AG08396 (cell line): Measurements from ENCODE around the gene SOD3.

Experiments
- DNase-seq: peaks from one replicate; pipeline ENCODE4 v3.0.0; 2012; ENCODE audit warnings: low spot score, mixed read lengths

SOD3 gene

GRCh38 chr4:24794916-24795665 is at the start of gene SOD3:
Gene SOD3 (plus strand): TSS chr4:24795573. CDS start chr4:24799522, 3,949 bp downstream.
- DNase-seq = peak; percentile 94

GRCh38 chr4:24747234-24747975 is 48.0 kb upstream of the SOD3 start:
- no peak for DNase-seq

- DNase-seq = no peak
Observed at GRCh38 chr4:24748023-24748422, 47.4 kb upstream of the SOD3 start.

GRCh38 chr4:24748758-24749350 is 46.5 kb upstream of the SOD3 start:
- no peak for DNase-seq

GRCh38 chr4:24750106-24750505 is 45.3 kb upstream of the SOD3 start:
- no peak for DNase-seq

GRCh38 chr4:24751926-24752539 is 43.3 kb upstream of the SOD3 start:
- DNase-seq = no peak

- peak; percentile 34 for DNase-seq
Observed at GRCh38 chr4:24753519-24753918, 41.9 kb upstream of the SOD3 start.

GRCh38 chr4:24754571-24754970 is 40.8 kb upstream of the SOD3 start:
- DNase-seq = no peak

- DNase-seq = peak; percentile 16
Observed at GRCh38 chr4:24763631-24764297, 31.6 kb upstream of the SOD3 start.

GRCh38 chr4:24764345-24764744 is 31.0 kb upstream of the SOD3 start:
- no peak for DNase-seq

- DNase-seq = peak; percentile 49
Observed at GRCh38 chr4:24765376-24765988, 29.9 kb upstream of the SOD3 start.

GRCh38 chr4:24768006-24768405 is 27.4 kb upstream of the SOD3 start:
- no peak for DNase-seq

GRCh38 chr4:24768604-24769003 is 26.8 kb upstream of the SOD3 start:
- no peak for DNase-seq

GRCh38 chr4:24769571-24769970 is 25.8 kb upstream of the SOD3 start:
- DNase-seq = no peak

GRCh38 chr4:24770032-24770584 is 25.3 kb upstream of the SOD3 start:
- DNase-seq = peak; percentile 34

- no peak for DNase-seq
Observed at GRCh38 chr4:24770667-24771066, 24.7 kb upstream of the SOD3 start.

GRCh38 chr4:24771241-24771640 is 24.1 kb upstream of the SOD3 start:
- DNase-seq = no peak

GRCh38 chr4:24772061-24772705 is 23.2 kb upstream of the SOD3 start:
- no peak for DNase-seq

GRCh38 chr4:24772952-24773351 is 22.4 kb upstream of the SOD3 start:
- DNase-seq = no peak

- no peak for DNase-seq
Observed at GRCh38 chr4:24774452-24774851, 20.9 kb upstream of the SOD3 start.
